Cardiac muscle cell (in vitro differentiated cells and primary cell): ENCODE data around the gene VEGFB. TPM values are rescaled to one million over a fixed set of nuclear protein-coding genes. Genes with fewer than 3 reads are reported as not detected.

Experiments used
- DNase-seq, 2 donors: peaks; one replicate each; pipeline versions ENCODE4 v3.0.0 to v3.0.0-alpha.2; 2010 to 2017; ENCODE audit warnings: low read depth in 1 of 2, low spot score in 1 of 2
- H3K27ac ChIP-seq: fragments of 200-600 bp; sonication (generic); 2 replicates; pipeline ENCODE4 v1.5.1; 2016
- H3K27me3 ChIP-seq: fragments of 200-600 bp; sonication (generic); 2 replicates; pipeline ENCODE4 v1.6.0; 2016; ENCODE audit warnings: control low read depth
- H3K36me3 ChIP-seq: fragments of 200-600 bp; sonication (generic); 2 replicates; pipeline ENCODE4 v1.5.1; 2016; ENCODE audit warnings: control low read depth
- H3K4me1 ChIP-seq: fragments of 200-600 bp; sonication (generic); 2 replicates; pipeline ENCODE4 v1.8.1; 2017; ENCODE audit warnings: low read depth, mild to moderate bottlenecking, mixed run types
- H3K4me3 ChIP-seq: fragments of 200-600 bp; sonication (generic); 2 replicates; pipeline ENCODE4 v1.5.1; 2016; ENCODE audit warnings: mild to moderate bottlenecking
- H3K9me3 ChIP-seq: fragments of 200-600 bp; sonication (generic); 2 replicates; pipeline ENCODE4 v1.5.1; 2017; ENCODE audit warnings: low read depth, mild to moderate bottlenecking, control low read depth
- CTCF ChIP-seq: IDR thresholded peaks from 2 replicates; pipeline ENCODE4 v1.5.1; 2012; ENCODE audit warnings: low read depth, mild to moderate bottlenecking, low read length
- polyA plus RNA-seq: library from polyadenylated mRNA; unstranded; fragments of >200 nt; fragmentation: Nextera tagmentation; extraction: Ambion mirVana; gene quantifications from 2 replicates; pipeline ENCODE4 v1.2.1, GENCODE V29; 2016
- total RNA-seq: library from RNA; depleted of rRNA; stranded (reverse); fragments of >200 nt; gene quantifications from 2 replicates; pipeline ENCODE4 v1.2.3, GENCODE V29; 2016

VEGFB gene
- total and polyA plus RNA-seq, 2 experiments from 2014 or later: 162 to 199 TPM

GRCh38 chr11:64284048-64284961 lies 49.9 kb downstream of the VEGFB start, which contains the start of gene BAD:
Gene BAD, minus strand, starts transcription at chr11:64284665. Its CDS starts 297 bp downstream, at chr11:64284368.
- TF ChIP-seq CTCF: no peak
- Histone ChIP-seq H3K36me3 (peaks cover 5% of the 10 kb centered on the region), H3K27me3 (peaks cover 3% of the 10 kb centered on the region), H3K4me3 (peak within 1 kb of the TSS; percentile 87), H3K27ac (peak within 1 kb of the TSS; percentile 81), H3K4me1 (no peaks in the 10 kb centered on the region), H3K9me3 (no peaks in the 10 kb centered on the region)
- DNase-seq: peak; percentile 94 to 96

- Histone ChIP-seq H3K27me3 (peaks cover 12% of the 10 kb centered on the region), H3K9me3 (no peaks in the 10 kb centered on the region), H3K4me1 (no peaks in the 10 kb centered on the region), H3K27ac (peak within 1 kb of the TSS; percentile 81), H3K36me3 (peaks cover 5% of the 10 kb centered on the region), H3K4me3 (peak within 1 kb of the TSS; percentile 87)
- TF ChIP-seq CTCF: no peak
- peak; percentile 74 to 85 for DNase-seq
Observed at GRCh38 chr11:64284962-64285884, 50.8 kb downstream of the VEGFB start, which contains the start of gene GPR137. Gene GPR137, plus strand, starts transcription at chr11:64285848. Its CDS starts 677 bp downstream, at chr11:64286525.

- no peak for DNase-seq
- H3K9me3 ChIP-seq: no peaks in the 10 kb centered on the region
- H3K4me1 ChIP-seq: no peaks in the 10 kb centered on the region
- peaks cover 5% of the 10 kb centered on the region for H3K36me3 ChIP-seq
- no peak for TF ChIP-seq CTCF
- peak overlapping the region; percentile 87 for H3K4me3 ChIP-seq
- peaks cover 21% of the 10 kb centered on the region for H3K27me3 ChIP-seq
- no peak overlapping the region for H3K27ac ChIP-seq
Observed at GRCh38 chr11:64285885-64286800, 51.8 kb downstream of the VEGFB start.

GRCh38 chr11:64286801-64287159 lies 52.4 kb downstream of the VEGFB start:
- no peaks in the 10 kb centered on the region for H3K4me1 ChIP-seq
- DNase-seq: no peak
- no peak overlapping the region for H3K27ac ChIP-seq
- H3K36me3 ChIP-seq: peaks cover 4% of the 10 kb centered on the region
- H3K9me3 ChIP-seq: no peaks in the 10 kb centered on the region
- H3K4me3 ChIP-seq: no peak overlapping the region
- no peak for TF ChIP-seq CTCF
- peaks cover 28% of the 10 kb centered on the region for H3K27me3 ChIP-seq
